Lung (tissue), 12 donors: ENCODE results near the gene VENTX. TPM values are rescaled to one million over a fixed set of nuclear protein-coding genes. Genes with fewer than 3 reads are reported as not detected.
A peak's percentile ranks its signal among the peaks of the same experiment; 100 is the strongest.

Source experiments
- ATAC-seq: fragments of 200-7000 bp; cut with Tn5 transposase; one replicate; pipeline ENCODE4 v1.9.1; 2020; ENCODE audit warnings: moderate number of reproducible peaks; ENCODE audit not compliant: insufficient read depth, low FRiP score
- DNase-seq, 3 donors: peaks; one replicate each; pipeline ENCODE4 v3.0.0-alpha.2; 2013 to 2017
- H3K27ac ChIP-seq, 2 donors: one replicate each; pipeline ENCODE4 v1.5.1; 2013; ENCODE audit warnings: mild to moderate bottlenecking in 2 of 2, moderate library complexity in 2 of 2, control low read depth in 1 of 2, inconsistent platforms in 1 of 2, low read depth in 1 of 2, low read length in 1 of 2
- H3K27me3 ChIP-seq, 3 donors: one replicate each; pipeline ENCODE4 v1.5.1; 2013; ENCODE audit warnings: low read length in 2 of 3; ENCODE audit not compliant: control insufficient read depth in 3 of 3, insufficient read depth in 3 of 3
- H3K36me3 ChIP-seq, 4 donors: one replicate each; pipeline ENCODE4 v1.5.1; 2013; ENCODE audit warnings: low read length in 4 of 4, mild to moderate bottlenecking in 1 of 4, moderate library complexity in 1 of 4; ENCODE audit not compliant: control insufficient read depth in 4 of 4, insufficient read depth in 4 of 4
- H3K4me1 ChIP-seq, 5 donors: one replicate each; pipeline ENCODE4 v1.5.1; 2013; ENCODE audit warnings: low read length in 5 of 5, mild to moderate bottlenecking in 2 of 5, moderate library complexity in 1 of 5; ENCODE audit not compliant: control insufficient read depth in 5 of 5, insufficient read depth in 5 of 5
- H3K4me3 ChIP-seq: one replicate; pipeline ENCODE4 v1.5.1; 2013; ENCODE audit warnings: mild to moderate bottlenecking, control low read depth, moderate library complexity
- H3K9ac ChIP-seq, 2 donors: one replicate each; pipeline ENCODE4 v1.5.1; 2013; ENCODE audit warnings: low read length in 2 of 2, control low read depth in 1 of 2; ENCODE audit not compliant: insufficient read depth in 1 of 2
- H3K9me3 ChIP-seq, 4 donors: one replicate each; pipeline ENCODE4 v1.5.1; 2013; ENCODE audit warnings: low read length in 3 of 4, mild to moderate bottlenecking in 1 of 4, moderate library complexity in 1 of 4; ENCODE audit not compliant: control insufficient read depth in 4 of 4, insufficient read depth in 3 of 4
- WGBS, 2 donors: extraction: QIAGEN DNeasy Blood & Tissue Kit; methylation state at CpG; one replicate each; pipeline ENCODE4 v1.1.7; 2013; 5-methylcytosine and 5-hydroxymethylcytosine counted together
- polyA plus RNA-seq, 2 donors: library from polyadenylated mRNA; stranded (reverse); fragments of 200-250 nt; gene quantifications; one replicate each; pipeline ENCODE4 v1.2.1, GENCODE V29; 2013
- total RNA-seq, 2 donors: library from RNA; depleted of rRNA in 1 of 2; stranded (reverse); fragments of >200 nt in 1 of 2; gene quantifications; one replicate each; pipeline ENCODE4 v1.2.1, GENCODE V29; 2014 to 2021
- TF ChIP-seq, protein P1 (sequence below): IDR thresholded peaks from 2 replicates; pipeline ENCODE4 v1.5.1; 2012; ENCODE audit warnings: mild to moderate bottlenecking; ENCODE audit errors: control extremely low read depth, extremely low read depth
- donor health status: control.
- donor health status: control.
- donor health status: Bipolar disorder and iron deficiency.
- donor health status: healthy.
- donor health status: DM: yes; HTN: yes; CAD: no.

The VENTX gene
- total and polyA plus RNA-seq, 4 donors: 0.46 to 4.0 (median 2.4) TPM

GRCh38 chr10:133259602-133259989 lies 21.9 kb downstream of the VENTX start:
- no peaks in the 10 kb centered on the region for H3K36me3 ChIP-seq
- peaks cover 0 to 3% (median 0%) of the 10 kb centered on the region in 3 donors for H3K27me3 ChIP-seq
- H3K9ac ChIP-seq: no peak overlapping the region
- no peak overlapping the region for H3K4me3 ChIP-seq
- H3K9me3 ChIP-seq: no peaks in the 10 kb centered on the region
- peaks cover 2 to 41% (median 5%) of the 10 kb centered on the region in 5 donors for H3K4me1 ChIP-seq
- 46 to 65% methylated on average over 12 of the region's 12 CpGs for WGBS, 2 donors
- DNase-seq (no peak), ATAC-seq (no peak)
- TF ChIP-seq, protein P1, sequence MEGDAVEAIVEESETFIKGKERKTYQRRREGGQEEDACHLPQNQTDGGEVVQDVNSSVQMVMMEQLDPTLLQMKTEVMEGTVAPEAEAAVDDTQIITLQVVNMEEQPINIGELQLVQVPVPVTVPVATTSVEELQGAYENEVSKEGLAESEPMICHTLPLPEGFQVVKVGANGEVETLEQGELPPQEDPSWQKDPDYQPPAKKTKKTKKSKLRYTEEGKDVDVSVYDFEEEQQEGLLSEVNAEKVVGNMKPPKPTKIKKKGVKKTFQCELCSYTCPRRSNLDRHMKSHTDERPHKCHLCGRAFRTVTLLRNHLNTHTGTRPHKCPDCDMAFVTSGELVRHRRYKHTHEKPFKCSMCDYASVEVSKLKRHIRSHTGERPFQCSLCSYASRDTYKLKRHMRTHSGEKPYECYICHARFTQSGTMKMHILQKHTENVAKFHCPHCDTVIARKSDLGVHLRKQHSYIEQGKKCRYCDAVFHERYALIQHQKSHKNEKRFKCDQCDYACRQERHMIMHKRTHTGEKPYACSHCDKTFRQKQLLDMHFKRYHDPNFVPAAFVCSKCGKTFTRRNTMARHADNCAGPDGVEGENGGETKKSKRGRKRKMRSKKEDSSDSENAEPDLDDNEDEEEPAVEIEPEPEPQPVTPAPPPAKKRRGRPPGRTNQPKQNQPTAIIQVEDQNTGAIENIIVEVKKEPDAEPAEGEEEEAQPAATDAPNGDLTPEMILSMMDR: no peak
- H3K27ac ChIP-seq: peak overlapping the region in 1 of 2 donors; percentile 86

- Histone ChIP-seq H3K36me3 (no peaks in the 10 kb centered on the region), H3K9me3 (no peaks in the 10 kb centered on the region), H3K27me3 (no peaks in the 10 kb centered on the region), H3K27ac (peak overlapping the region; percentile 89 to 96), H3K4me1 (peaks cover 2 to 41% (median 5%) of the 10 kb centered on the region in 5 donors), H3K4me3 (peak overlapping the region; percentile 58), H3K9ac (no peak overlapping the region)
- peak; percentile 46 to 56 (median 54) for DNase-seq
- TF ChIP-seq, protein P1: no peak
- WGBS, 2 donors: 20 to 21% methylated on average over 48 to 50 of the region's 50 CpGs
- peak; percentile 12 for ATAC-seq
Observed at GRCh38 chr10:133260895-133261725, 23.5 kb downstream of the VENTX start.

GRCh38 chr10:133261726-133262325 lies 24.2 kb downstream of the VENTX start:
- H3K27ac ChIP-seq: peak overlapping the region; percentile 89 to 96
- peak overlapping the region in 1 of 2 donors; percentile 42 for H3K9ac ChIP-seq
- peaks cover 2 to 41% (median 5%) of the 10 kb centered on the region in 5 donors for H3K4me1 ChIP-seq
- H3K9me3 ChIP-seq: no peaks in the 10 kb centered on the region
- H3K27me3 ChIP-seq: no peaks in the 10 kb centered on the region
- peak overlapping the region; percentile 58 for H3K4me3 ChIP-seq
- TF ChIP-seq, protein P1: no peak
- ATAC-seq: peak; percentile 81
- no peaks in the 10 kb centered on the region for H3K36me3 ChIP-seq
- peak; percentile 69 to 88 (median 78) for DNase-seq
- 1% methylated on average over 13 to 79 of the region's 79 CpGs for WGBS, 2 donors
